AG09319 (cell line): ENCODE data around the gene ASTN2.
A peak's percentile ranks its signal among the peaks of the same experiment; 100 is the strongest.

Experiments
- DNase-seq: peaks from one replicate; pipeline ENCODE4 v3.0.0-alpha.2; 2010; ENCODE audit warnings: low read depth; ENCODE audit errors: extremely low read depth
- TF ChIP-seq, protein P1 (sequence below): IDR thresholded peaks from 2 replicates; pipeline ENCODE4 v1.5.1; 2011; ENCODE audit warnings: low read depth, mild to moderate bottlenecking, inconsistent platforms, low read length, moderate library complexity

The ASTN2 gene

GRCh38 chr9:116550696-116551436 lies 864.0 kb downstream of the ASTN2 start:
- no peak for DNase-seq
- TF ChIP-seq, protein P1, sequence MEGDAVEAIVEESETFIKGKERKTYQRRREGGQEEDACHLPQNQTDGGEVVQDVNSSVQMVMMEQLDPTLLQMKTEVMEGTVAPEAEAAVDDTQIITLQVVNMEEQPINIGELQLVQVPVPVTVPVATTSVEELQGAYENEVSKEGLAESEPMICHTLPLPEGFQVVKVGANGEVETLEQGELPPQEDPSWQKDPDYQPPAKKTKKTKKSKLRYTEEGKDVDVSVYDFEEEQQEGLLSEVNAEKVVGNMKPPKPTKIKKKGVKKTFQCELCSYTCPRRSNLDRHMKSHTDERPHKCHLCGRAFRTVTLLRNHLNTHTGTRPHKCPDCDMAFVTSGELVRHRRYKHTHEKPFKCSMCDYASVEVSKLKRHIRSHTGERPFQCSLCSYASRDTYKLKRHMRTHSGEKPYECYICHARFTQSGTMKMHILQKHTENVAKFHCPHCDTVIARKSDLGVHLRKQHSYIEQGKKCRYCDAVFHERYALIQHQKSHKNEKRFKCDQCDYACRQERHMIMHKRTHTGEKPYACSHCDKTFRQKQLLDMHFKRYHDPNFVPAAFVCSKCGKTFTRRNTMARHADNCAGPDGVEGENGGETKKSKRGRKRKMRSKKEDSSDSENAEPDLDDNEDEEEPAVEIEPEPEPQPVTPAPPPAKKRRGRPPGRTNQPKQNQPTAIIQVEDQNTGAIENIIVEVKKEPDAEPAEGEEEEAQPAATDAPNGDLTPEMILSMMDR, result no peak

DNA sequence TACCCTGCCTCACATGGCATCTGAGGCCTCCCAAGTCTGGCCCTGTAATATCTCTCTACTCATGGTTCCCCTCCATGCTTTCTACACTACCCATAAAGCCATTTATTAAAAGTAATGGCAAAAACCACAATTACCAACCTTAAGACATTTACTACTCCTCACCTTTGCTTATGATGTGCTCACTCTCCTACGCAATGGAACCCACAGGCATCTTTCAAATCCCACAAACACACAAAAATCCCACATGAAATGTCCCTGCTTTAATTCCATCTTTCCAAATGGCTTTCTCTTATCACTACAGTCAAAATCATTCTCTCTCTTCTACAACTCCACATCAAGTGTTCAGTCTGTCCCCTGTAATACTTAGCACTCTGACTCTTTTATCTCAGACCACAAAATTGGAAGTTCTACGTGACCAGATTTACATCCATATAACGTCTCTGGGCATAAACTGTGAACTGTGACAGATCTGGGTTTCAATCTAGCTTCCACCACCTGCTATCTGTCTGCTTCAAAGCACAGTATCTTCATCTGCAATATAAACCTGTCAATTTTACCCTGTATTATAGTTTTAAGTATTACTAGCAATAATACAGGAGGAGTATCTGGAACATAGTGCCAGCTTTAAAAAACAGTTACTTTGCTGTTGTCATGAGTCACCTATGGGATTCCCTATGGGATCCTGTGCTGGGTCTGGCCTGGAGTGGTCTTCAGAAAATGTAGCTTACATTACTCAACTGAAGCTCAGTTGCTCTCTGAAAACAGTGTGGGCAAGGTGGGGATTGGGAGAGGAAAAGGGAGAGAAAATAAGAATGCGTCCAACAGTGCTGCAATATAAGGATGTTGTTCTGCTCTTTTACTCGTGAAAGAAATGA lies 864.8 kb downstream of the ASTN2 start:
- TF ChIP-seq, protein P1, result no peak
- no peak for DNase-seq

DNA sequence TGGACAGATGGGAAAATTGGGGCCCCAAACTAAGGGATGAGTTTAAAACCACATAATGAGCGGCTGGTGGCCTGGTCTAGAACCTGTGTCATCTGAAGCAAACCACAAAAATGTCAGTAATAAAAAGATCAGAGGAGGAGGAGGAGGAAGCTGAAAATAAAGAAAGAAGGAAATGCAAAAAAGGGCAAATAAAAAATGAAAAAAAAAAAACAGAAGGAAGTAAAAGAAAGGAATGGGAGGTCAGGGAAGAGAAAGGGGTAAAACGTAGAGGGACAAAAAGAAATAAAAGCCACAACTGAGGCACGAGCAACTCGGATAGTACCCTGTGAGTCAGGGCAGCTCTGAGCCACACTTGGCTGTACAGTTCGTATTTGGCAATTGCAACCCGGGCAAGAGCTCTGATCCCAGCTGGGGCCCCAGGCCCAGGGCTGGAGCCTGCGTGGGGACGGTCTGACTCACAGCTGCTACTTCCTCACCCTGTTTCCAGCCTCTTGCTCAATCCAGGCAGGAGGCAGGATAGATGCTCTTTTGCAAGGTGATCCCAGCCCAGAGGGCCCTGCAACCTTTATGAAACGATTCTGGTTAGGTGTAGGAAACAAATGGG lies 865.7 kb downstream of the ASTN2 start:
- DNase-seq, result peak; percentile 86

GRCh38 chr9:116547729-116548426 lies 867.0 kb downstream of the ASTN2 start:
- TF ChIP-seq, protein P1, result no peak
- no peak for DNase-seq

More for the DNA sequence above, 865.7 kb downstream of the ASTN2 start:
- TF ChIP-seq, protein P1, result no peak

GRCh38 chr9:116546711-116547581 lies 867.9 kb downstream of the ASTN2 start:
- TF ChIP-seq, protein P1, result no peak

DNA sequence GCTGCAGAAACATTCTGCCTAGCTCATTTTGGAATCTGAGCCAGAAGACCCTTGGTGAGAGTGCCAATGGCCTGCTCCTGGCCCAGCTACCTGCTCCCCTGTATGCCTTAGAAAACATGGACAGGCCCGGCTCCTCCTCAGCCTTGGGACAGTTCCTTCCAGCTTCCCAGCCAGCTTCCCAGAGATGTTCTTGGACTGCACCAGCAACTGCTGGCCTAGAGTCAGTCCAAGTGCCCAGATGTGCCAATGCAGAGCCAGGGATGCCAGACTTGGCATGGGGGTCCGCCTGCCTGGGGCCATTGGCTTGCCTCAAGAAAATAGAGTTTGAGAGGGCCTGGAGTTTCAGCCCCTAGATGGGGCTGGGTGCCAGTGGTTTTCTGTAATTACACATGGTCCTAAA lies 870.0 kb downstream of the ASTN2 start:
- DNase-seq, result no peak
- TF ChIP-seq, protein P1, result no peak

More at GRCh38 chr9:116546711-116547581, 867.9 kb downstream of the ASTN2 start:
- no peak for DNase-seq
